ENCODE measurements around the gene CCNK. TPM values are rescaled to one million over a fixed set of nuclear protein-coding genes. Genes with fewer than 3 reads are reported as not detected.
A peak's percentile ranks its signal among the peaks of the same experiment; 100 is the strongest.

CCNK gene
- total RNA-seq, 2 donors from 2014 or later, result 5.3 to 9.6 TPM

DNA sequence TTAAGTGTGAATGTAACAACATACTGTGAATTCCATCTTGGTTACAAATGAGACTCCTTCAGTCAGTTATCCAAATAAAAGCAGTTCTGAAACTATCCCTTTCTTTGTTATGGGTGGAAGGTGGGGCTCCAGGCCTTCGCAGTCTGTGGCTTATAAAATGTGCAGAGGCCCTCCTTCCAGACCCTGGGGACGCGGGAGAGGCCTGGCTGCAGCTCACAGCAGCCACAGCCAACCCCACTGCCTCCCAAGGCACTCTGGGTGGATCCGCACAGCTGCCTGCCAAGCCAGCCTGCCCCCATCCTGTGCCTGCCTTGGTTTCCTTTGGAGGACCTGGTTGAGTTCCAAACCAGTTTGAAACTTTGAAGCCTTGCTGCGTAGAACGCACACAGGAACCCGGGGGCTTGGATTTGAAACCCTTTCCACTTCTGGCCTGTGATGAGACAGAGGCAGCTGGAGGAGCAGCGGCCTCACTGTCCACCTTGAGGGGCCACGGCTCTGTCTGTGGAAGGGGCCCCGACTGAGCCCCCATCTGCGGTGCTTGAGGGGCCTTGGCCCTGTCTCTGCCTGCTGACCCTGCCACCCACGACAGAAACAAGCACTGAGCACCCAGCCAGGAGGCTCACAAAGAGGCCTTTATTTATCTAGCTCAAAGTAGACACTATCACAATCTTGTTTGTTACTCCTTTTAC is 30.4 kb downstream of the CCNK start:
- 59 to 69% methylated on average over 5 to 12 of the region's 12 CpGs for WGBS, 2 donors
- peak overlapping the region in 1 of 4 donors; percentile 22 for H3K27ac ChIP-seq
- intact Hi-C loops (cut with DNase I), result no loop called here
- no peak for ATAC-seq
- peaks cover 16% of the 10 kb centered on the region for H3K4me1 ChIP-seq
- H3K27me3 ChIP-seq, result no peaks in the 10 kb centered on the region
- H3K9me3 ChIP-seq, result no peaks in the 10 kb centered on the region
- TF ChIP-seq, protein P1, sequence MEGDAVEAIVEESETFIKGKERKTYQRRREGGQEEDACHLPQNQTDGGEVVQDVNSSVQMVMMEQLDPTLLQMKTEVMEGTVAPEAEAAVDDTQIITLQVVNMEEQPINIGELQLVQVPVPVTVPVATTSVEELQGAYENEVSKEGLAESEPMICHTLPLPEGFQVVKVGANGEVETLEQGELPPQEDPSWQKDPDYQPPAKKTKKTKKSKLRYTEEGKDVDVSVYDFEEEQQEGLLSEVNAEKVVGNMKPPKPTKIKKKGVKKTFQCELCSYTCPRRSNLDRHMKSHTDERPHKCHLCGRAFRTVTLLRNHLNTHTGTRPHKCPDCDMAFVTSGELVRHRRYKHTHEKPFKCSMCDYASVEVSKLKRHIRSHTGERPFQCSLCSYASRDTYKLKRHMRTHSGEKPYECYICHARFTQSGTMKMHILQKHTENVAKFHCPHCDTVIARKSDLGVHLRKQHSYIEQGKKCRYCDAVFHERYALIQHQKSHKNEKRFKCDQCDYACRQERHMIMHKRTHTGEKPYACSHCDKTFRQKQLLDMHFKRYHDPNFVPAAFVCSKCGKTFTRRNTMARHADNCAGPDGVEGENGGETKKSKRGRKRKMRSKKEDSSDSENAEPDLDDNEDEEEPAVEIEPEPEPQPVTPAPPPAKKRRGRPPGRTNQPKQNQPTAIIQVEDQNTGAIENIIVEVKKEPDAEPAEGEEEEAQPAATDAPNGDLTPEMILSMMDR (IDR thresholded peaks at IDR 0.05), result no peak
- TF ChIP-seq POLR2A (IDR thresholded peaks at IDR 0.05), result no peak
- no peak for DNase-seq
- H3K4me3 ChIP-seq, result no peak overlapping the region
- H3K36me3 ChIP-seq (replicated peaks in 1 of 2; ENCODE audit: insufficient read depth in 1 of 2, low read depth in 2 of 2), result peaks cover 0 to 28% of the 10 kb centered on the region in 2 donors

DNA sequence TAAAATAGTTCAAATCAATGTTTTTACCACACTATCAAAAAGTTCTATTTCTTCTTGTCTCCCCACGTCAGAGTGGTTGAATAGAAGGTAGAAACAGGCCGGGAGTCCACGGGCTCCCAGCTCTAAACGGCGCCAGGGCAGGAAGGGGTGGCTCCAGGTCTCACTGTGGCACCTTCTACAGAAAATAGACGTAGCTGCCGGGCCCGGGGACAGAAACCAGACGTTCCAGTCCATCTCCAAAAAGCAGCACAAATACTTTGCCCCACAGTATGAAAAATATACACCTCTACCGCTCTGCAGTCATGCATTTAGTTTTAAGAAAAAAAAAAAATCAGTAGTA is 30.9 kb downstream of the CCNK start:
- Histone ChIP-seq H3K4me1 (peaks cover 16% of the 10 kb centered on the region), H3K36me3 (replicated peaks in 1 of 2; ENCODE audit: insufficient read depth in 1 of 2, low read depth in 2 of 2) (peaks cover 0 to 24% of the 10 kb centered on the region in 2 donors), H3K27me3 (no peaks in the 10 kb centered on the region), H3K27ac (peak overlapping the region in 1 of 4 donors; percentile 22), H3K4me3 (no peak overlapping the region), H3K9me3 (no peaks in the 10 kb centered on the region)
- ATAC-seq, result no peak
- intact Hi-C loops (cut with DNase I), result no loop called here
- TF ChIP-seq, protein P1 (IDR thresholded peaks at IDR 0.05), result no peak
- TF ChIP-seq POLR2A (IDR thresholded peaks at IDR 0.05), result no peak
- WGBS, 2 donors, result 24 to 36% methylated on average over 10 of the region's 10 CpGs
- DNase-seq, result no peak

DNA sequence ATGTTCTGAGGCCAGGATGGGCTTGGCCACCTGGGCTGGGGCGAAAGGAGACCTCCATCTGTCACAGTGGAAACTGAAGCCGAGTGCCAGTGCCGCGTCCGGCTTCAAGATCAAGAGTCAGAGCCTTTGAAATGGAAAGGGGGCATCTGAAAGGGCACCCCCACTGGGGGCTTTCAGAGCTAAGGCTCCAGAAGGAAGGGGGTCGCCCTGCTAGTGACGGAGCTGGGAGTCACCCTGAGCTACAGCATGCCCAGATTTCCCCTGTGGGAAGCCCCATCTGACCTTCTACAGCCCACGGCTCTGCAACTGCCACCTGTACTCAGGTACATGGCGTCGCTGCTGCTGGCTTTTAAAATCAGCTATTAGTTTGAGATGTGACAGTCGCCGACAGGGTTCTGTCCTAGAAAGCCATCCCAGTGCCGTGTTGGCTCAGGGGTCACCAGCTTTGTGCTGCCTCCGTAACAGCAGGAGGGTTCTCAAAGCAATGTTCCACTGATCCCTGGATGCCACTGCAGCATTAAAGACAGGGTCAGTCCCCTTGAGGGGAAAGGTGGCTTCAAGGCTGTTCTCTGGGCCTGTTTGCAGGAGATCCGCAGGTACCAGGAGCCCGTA is 31.5 kb downstream of the CCNK start:
- H3K9me3 ChIP-seq, result no peaks in the 10 kb centered on the region
- peaks cover 16% of the 10 kb centered on the region for H3K4me1 ChIP-seq
- no peak overlapping the region for H3K4me3 ChIP-seq
- peaks cover 0 to 19% of the 10 kb centered on the region in 2 donors for H3K36me3 ChIP-seq (replicated peaks in 1 of 2; ENCODE audit: insufficient read depth in 1 of 2, low read depth in 2 of 2)
- TF ChIP-seq POLR2A (IDR thresholded peaks at IDR 0.05), result no peak
- TF ChIP-seq, protein P1 (IDR thresholded peaks at IDR 0.05), result no peak
- intact Hi-C loops (cut with DNase I), result no loop called here
- ATAC-seq, result no peak
- no peaks in the 10 kb centered on the region for H3K27me3 ChIP-seq
- 78 to 87% methylated on average over 11 to 16 of the region's 16 CpGs for WGBS, 2 donors
- peak in 1 of 4 donors; percentile 12 for DNase-seq
- H3K27ac ChIP-seq, result no peak overlapping the region

DNA sequence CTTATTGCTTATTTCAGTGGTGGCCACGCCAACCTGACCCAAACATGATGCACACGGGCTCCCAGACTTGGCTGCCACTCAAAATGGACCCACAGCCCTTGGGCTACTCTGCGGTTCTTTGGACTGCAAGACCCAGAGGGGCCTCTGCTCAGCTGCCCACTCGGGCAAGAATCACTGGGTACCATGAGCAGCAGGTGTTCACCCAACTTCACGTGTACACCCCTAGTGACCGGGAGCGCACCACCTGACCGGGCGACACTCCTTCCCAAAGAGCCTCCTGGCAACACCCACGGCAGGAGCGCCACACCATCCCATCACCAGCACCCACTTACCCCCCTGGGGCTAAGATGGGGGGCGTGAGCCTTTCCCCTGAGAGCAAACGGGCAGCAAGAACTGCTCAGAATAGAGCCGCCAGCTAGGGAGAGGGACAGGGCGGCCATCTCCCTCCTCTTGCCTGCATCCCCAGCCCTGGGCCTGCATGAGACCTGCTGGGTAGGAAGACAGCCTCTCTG is 32.0 kb downstream of the CCNK start:
- H3K4me1 ChIP-seq, result peaks cover 18% of the 10 kb centered on the region
- ATAC-seq (no peak), DNase-seq (peak in 2 of 4 donors; percentile 11 to 12)
- WGBS, 2 donors, result 81 to 86% methylated on average over 4 to 15 of the region's 15 CpGs
- intact Hi-C loops (cut with DNase I), result no loop called here
- H3K36me3 ChIP-seq (replicated peaks in 1 of 2; ENCODE audit: insufficient read depth in 1 of 2, low read depth in 2 of 2), result peaks cover 0 to 18% of the 10 kb centered on the region in 2 donors
- TF ChIP-seq POLR2A (IDR thresholded peaks at IDR 0.05), result no peak
- TF ChIP-seq, protein P1 (IDR thresholded peaks at IDR 0.05), result no peak
- no peak overlapping the region for H3K4me3 ChIP-seq
- no peaks in the 10 kb centered on the region for H3K9me3 ChIP-seq
- H3K27me3 ChIP-seq, result no peaks in the 10 kb centered on the region
- no peak overlapping the region for H3K27ac ChIP-seq
